ENCODE measurements around the gene DTHD1. TPM values are rescaled to one million over a fixed set of nuclear protein-coding genes. Genes with fewer than 3 reads are reported as not detected.
A peak's percentile ranks its signal among the peaks of the same experiment; 100 is the strongest.

The DTHD1 gene
- polyA plus RNA-seq, 3 donors = not detected

DNA sequence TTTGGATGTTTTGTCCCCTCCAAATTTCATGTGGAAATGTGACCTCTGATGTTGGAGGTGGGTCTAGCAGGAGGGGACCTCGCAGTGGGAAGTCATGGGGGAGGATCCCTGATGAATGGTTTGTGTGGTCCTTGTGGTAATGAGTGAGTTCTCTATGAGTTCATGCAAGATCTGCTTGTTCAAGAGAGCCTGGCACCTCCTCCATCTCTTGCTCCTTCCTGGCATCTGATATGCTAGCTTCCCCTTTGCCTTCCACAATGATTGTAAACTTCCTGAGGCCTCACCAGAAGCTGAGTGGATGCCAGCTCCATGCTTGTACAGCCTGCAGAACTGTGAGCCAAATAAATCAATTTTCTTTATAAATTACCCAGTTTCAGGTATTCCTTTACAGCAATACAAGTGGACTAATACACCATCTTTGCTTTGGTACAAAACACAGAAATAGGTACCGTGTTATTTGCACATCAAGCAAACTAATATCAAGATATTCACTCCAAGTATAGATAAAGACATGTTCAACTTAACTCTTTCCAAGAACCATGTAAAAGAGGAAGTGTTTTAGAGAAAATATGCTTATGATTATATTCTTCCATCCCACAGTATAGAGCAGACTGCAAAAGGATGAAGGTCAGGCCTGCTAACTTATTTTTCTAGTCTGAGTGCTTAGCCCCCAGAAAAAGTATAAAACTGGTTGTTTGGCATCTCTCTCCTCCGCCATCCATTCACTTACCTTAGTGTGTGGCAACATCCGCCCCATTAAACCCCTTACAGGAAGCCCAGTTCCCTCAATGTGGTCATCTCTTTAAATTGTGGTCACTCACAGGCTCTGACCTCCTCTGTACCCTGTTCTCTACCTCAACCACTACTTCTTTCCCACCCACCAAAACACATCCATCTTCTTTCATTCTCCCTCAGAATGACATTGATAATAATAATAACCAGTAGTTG lies 43.8 kb upstream of the DTHD1 start:
- intact Hi-C loops (cut with micrococcal nuclease) = no loop called here
- H3K4me2 ChIP-seq (replicated peaks; ENCODE audit: extremely low read depth, low read length, poor library complexity, severe bottlenecking) = no peak overlapping the region
- H3K27me3 Mint-ChIP-seq (ENCODE audit: low read depth in 3 of 3) = peaks cover 0 to 2% (median 2%) of the 10 kb centered on the region in 3 donors
- peaks cover 47% of the 10 kb centered on the region for H4K20me1 ChIP-seq (ENCODE audit: insufficient read depth, low read length)
- DNase-seq = no peak
- peak overlapping the region in 1 of 7 donors; percentile 19 for H3K27ac Mint-ChIP-seq
- H2AFZ ChIP-seq (ENCODE audit: insufficient read depth, low read depth, low read length, poor library complexity, severe bottlenecking) = no peak overlapping the region
- no CpG with 5 or more reads among the region's 4 CpGs for WGBS (ENCODE audit: insufficient coverage)
- H3K9me3 ChIP-seq (replicated peaks in 1 of 2; ENCODE audit: control insufficient read depth in 1 of 2, insufficient read depth in 1 of 2, low read length in 2 of 2) = peaks cover 6 to 8% of the 10 kb centered on the region in 2 donors
- TF ChIP-seq, protein P1, sequence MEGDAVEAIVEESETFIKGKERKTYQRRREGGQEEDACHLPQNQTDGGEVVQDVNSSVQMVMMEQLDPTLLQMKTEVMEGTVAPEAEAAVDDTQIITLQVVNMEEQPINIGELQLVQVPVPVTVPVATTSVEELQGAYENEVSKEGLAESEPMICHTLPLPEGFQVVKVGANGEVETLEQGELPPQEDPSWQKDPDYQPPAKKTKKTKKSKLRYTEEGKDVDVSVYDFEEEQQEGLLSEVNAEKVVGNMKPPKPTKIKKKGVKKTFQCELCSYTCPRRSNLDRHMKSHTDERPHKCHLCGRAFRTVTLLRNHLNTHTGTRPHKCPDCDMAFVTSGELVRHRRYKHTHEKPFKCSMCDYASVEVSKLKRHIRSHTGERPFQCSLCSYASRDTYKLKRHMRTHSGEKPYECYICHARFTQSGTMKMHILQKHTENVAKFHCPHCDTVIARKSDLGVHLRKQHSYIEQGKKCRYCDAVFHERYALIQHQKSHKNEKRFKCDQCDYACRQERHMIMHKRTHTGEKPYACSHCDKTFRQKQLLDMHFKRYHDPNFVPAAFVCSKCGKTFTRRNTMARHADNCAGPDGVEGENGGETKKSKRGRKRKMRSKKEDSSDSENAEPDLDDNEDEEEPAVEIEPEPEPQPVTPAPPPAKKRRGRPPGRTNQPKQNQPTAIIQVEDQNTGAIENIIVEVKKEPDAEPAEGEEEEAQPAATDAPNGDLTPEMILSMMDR (IDR thresholded peaks at IDR 0.05) = no peak
- peaks cover 38% of the 10 kb centered on the region for H3K4me1 Mint-ChIP-seq
- H3K4me3 Mint-ChIP-seq = no peak overlapping the region
- H3K9me3 Mint-ChIP-seq = peaks cover 4 to 13% (median 11%) of the 10 kb centered on the region in 7 donors
- no peaks in the 10 kb centered on the region for H3K27me3 ChIP-seq (ENCODE audit: control insufficient read depth in 2 of 2, insufficient read depth in 2 of 2, low read length in 2 of 2)
- H3K79me2 ChIP-seq (ENCODE audit: insufficient read depth, low read length) = peaks cover 97% of the 10 kb centered on the region
- H3K4me1 ChIP-seq (ENCODE audit: control insufficient read depth in 1 of 2, insufficient read depth in 2 of 2, low read length in 2 of 2) = peaks cover 16 to 25% of the 10 kb centered on the region in 2 donors
- no peak overlapping the region for H3K9ac ChIP-seq (ENCODE audit: insufficient read depth, low read length, poor library complexity, severe bottlenecking)
- H3K36me3 ChIP-seq (replicated peaks in 1 of 2; ENCODE audit: control insufficient read depth in 1 of 2, insufficient read depth in 2 of 2, low read length in 2 of 2) = peaks cover 6 to 25% of the 10 kb centered on the region in 2 donors
- no peak overlapping the region for H3K27ac ChIP-seq (ENCODE audit: low read depth in 1 of 2, low read length in 2 of 2)
- H3K4me3 ChIP-seq (replicated peaks in 1 of 3; ENCODE audit: low read depth in 2 of 3, low read length in 3 of 3) = no peak overlapping the region
- H3K36me3 Mint-ChIP-seq = peaks cover 41 to 46% of the 10 kb centered on the region in 2 donors

DNA sequence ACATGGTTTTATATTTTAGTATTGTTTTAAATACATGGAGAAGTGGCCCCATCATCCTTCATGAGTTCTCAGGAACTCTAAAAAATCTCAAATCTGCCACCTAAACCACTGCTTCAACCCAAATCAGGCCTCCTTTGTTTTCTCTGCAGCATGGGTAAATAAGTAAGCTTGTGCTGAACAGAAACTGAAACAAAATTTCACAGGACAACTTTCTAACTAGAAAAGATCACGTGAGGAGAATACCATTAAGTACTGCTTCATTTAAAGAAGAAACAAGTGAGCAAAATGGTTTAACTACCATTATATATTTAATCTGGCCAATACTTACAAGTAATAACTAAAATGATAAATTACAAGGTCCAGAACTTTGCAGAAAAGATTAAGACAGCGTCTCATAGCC lies 39.6 kb upstream of the DTHD1 start:
- WGBS (ENCODE audit: insufficient coverage) = 0% methylated on average over 1 of the region's 2 CpGs
- H2AFZ ChIP-seq (ENCODE audit: insufficient read depth, low read depth, low read length, poor library complexity, severe bottlenecking) = peak overlapping the region; percentile 14
- peaks cover 20 to 22% of the 10 kb centered on the region in 2 donors for H3K36me3 Mint-ChIP-seq
- peak overlapping the region in 1 of 2 donors; percentile 86 for H3K27ac ChIP-seq (ENCODE audit: low read depth in 1 of 2, low read length in 2 of 2)
- TF ChIP-seq, protein P1 (IDR thresholded peaks at IDR 0.05) = no peak
- peak overlapping the region; percentile 92 for H3K9ac ChIP-seq (ENCODE audit: insufficient read depth, low read length, poor library complexity, severe bottlenecking)
- DNase-seq = peak; percentile 6 to 57 (median 35)
- H3K27me3 Mint-ChIP-seq (ENCODE audit: low read depth in 3 of 3) = peaks cover 0 to 9% (median 4%) of the 10 kb centered on the region in 3 donors
- H3K27ac Mint-ChIP-seq = peak overlapping the region in 6 of 7 donors; percentile 48 to 89 (median 64)
- H3K9me3 ChIP-seq (replicated peaks in 1 of 2; ENCODE audit: control insufficient read depth in 1 of 2, insufficient read depth in 1 of 2, low read length in 2 of 2) = peaks cover 5 to 6% of the 10 kb centered on the region in 2 donors
- H3K4me1 Mint-ChIP-seq = peaks cover 45% of the 10 kb centered on the region
- peak overlapping the region; percentile 87 for H3K4me2 ChIP-seq (replicated peaks; ENCODE audit: extremely low read depth, low read length, poor library complexity, severe bottlenecking)
- no peaks in the 10 kb centered on the region for H3K27me3 ChIP-seq (ENCODE audit: control insufficient read depth in 2 of 2, insufficient read depth in 2 of 2, low read length in 2 of 2)
- H3K36me3 ChIP-seq (replicated peaks in 1 of 2; ENCODE audit: control insufficient read depth in 1 of 2, insufficient read depth in 2 of 2, low read length in 2 of 2) = peaks cover 6 to 16% of the 10 kb centered on the region in 2 donors
- H3K79me2 ChIP-seq (ENCODE audit: insufficient read depth, low read length) = peaks cover 70% of the 10 kb centered on the region
- peaks cover 27 to 39% of the 10 kb centered on the region in 2 donors for H3K4me1 ChIP-seq (ENCODE audit: control insufficient read depth in 1 of 2, insufficient read depth in 2 of 2, low read length in 2 of 2)
- intact Hi-C loops (cut with micrococcal nuclease) = loop anchor here (5.0 to 10.0 kb wide), 2 partner anchors 81 to 83 kb away; no protein-coding TSS in a partner anchor
- H3K4me3 Mint-ChIP-seq = peak overlapping the region; percentile 96
- peaks cover 13% of the 10 kb centered on the region for H4K20me1 ChIP-seq (ENCODE audit: insufficient read depth, low read length)
- H3K4me3 ChIP-seq (replicated peaks in 1 of 3; ENCODE audit: low read depth in 2 of 3, low read length in 3 of 3) = peak overlapping the region; percentile 78 to 98 (median 92)
- peaks cover 3 to 12% (median 5%) of the 10 kb centered on the region in 7 donors for H3K9me3 Mint-ChIP-seq
